Measurements from ENCODE around the gene ARID5B.

Gene ARID5B

GRCh38 chr10:61943674-61944378 is 42.3 kb downstream of the ARID5B start:
- Histone ChIP-seq H3K27me3 (replicated peaks; ENCODE audit: control insufficient read depth, insufficient read depth, low read length) (no peaks in the 10 kb centered on the region), H3K9ac (ENCODE audit: low read length) (peak overlapping the region; percentile 86), H3K9me3 (ENCODE audit: control insufficient read depth, low read length) (no peaks in the 10 kb centered on the region), H3K4me3 (ENCODE audit: low read length) (peak overlapping the region; percentile 76), H3K4me1 (ENCODE audit: control insufficient read depth, insufficient read depth, low read length) (peaks cover 62% of the 10 kb centered on the region), H3K36me3 (ENCODE audit: control insufficient read depth, insufficient read depth, low read length, severe bottlenecking) (peaks cover 4% of the 10 kb centered on the region)
- DNase-seq (ENCODE audit: low read depth), result peak; percentile 59

GRCh38 chr10:61944410-61945147 is 43.1 kb downstream of the ARID5B start:
- peaks cover 55% of the 10 kb centered on the region for H3K4me1 ChIP-seq (ENCODE audit: control insufficient read depth, insufficient read depth, low read length)
- H3K4me3 ChIP-seq (ENCODE audit: low read length), result peak overlapping the region; percentile 76
- H3K27me3 ChIP-seq (replicated peaks; ENCODE audit: control insufficient read depth, insufficient read depth, low read length), result no peaks in the 10 kb centered on the region
- peaks cover 7% of the 10 kb centered on the region for H3K36me3 ChIP-seq (ENCODE audit: control insufficient read depth, insufficient read depth, low read length, severe bottlenecking)
- H3K9ac ChIP-seq (ENCODE audit: low read length), result peak overlapping the region; percentile 86
- no peak for DNase-seq (ENCODE audit: low read depth)
- H3K9me3 ChIP-seq (ENCODE audit: control insufficient read depth, low read length), result no peaks in the 10 kb centered on the region

- Histone ChIP-seq H3K36me3 (ENCODE audit: control insufficient read depth, insufficient read depth, low read length, severe bottlenecking) (peaks cover 18% of the 10 kb centered on the region), H3K4me3 (ENCODE audit: low read length) (no peak overlapping the region), H3K27me3 (replicated peaks; ENCODE audit: control insufficient read depth, insufficient read depth, low read length) (no peaks in the 10 kb centered on the region), H3K9ac (ENCODE audit: low read length) (no peak overlapping the region), H3K9me3 (ENCODE audit: control insufficient read depth, low read length) (no peaks in the 10 kb centered on the region), H3K4me1 (ENCODE audit: control insufficient read depth, insufficient read depth, low read length) (peaks cover 9% of the 10 kb centered on the region)
- DNase-seq (ENCODE audit: low read depth), result no peak
Measured at GRCh38 chr10:61949687-61950086, 48.2 kb downstream of the ARID5B start.

- no peak overlapping the region for H3K4me3 ChIP-seq (ENCODE audit: low read length)
- H3K27me3 ChIP-seq (replicated peaks; ENCODE audit: control insufficient read depth, insufficient read depth, low read length), result no peaks in the 10 kb centered on the region
- H3K36me3 ChIP-seq (ENCODE audit: control insufficient read depth, insufficient read depth, low read length, severe bottlenecking), result peaks cover 24% of the 10 kb centered on the region
- peaks cover 1% of the 10 kb centered on the region for H3K4me1 ChIP-seq (ENCODE audit: control insufficient read depth, insufficient read depth, low read length)
- no peaks in the 10 kb centered on the region for H3K9me3 ChIP-seq (ENCODE audit: control insufficient read depth, low read length)
- no peak for DNase-seq (ENCODE audit: low read depth)
- no peak overlapping the region for H3K9ac ChIP-seq (ENCODE audit: low read length)
Measured at GRCh38 chr10:61950449-61951143, 49.1 kb downstream of the ARID5B start.

GRCh38 chr10:61951144-61951483 is 49.6 kb downstream of the ARID5B start:
- DNase-seq (ENCODE audit: low read depth), result no peak
- Histone ChIP-seq H3K36me3 (ENCODE audit: control insufficient read depth, insufficient read depth, low read length, severe bottlenecking) (peaks cover 24% of the 10 kb centered on the region), H3K9me3 (ENCODE audit: control insufficient read depth, low read length) (no peaks in the 10 kb centered on the region), H3K27me3 (replicated peaks; ENCODE audit: control insufficient read depth, insufficient read depth, low read length) (no peaks in the 10 kb centered on the region), H3K4me1 (ENCODE audit: control insufficient read depth, insufficient read depth, low read length) (no peaks in the 10 kb centered on the region), H3K9ac (ENCODE audit: low read length) (no peak overlapping the region), H3K4me3 (ENCODE audit: low read length) (no peak overlapping the region)

- no peak for DNase-seq (ENCODE audit: low read depth)
- Histone ChIP-seq H3K36me3 (ENCODE audit: control insufficient read depth, insufficient read depth, low read length, severe bottlenecking) (peaks cover 24% of the 10 kb centered on the region), H3K9ac (ENCODE audit: low read length) (no peak overlapping the region), H3K4me3 (ENCODE audit: low read length) (no peak overlapping the region), H3K27me3 (replicated peaks; ENCODE audit: control insufficient read depth, insufficient read depth, low read length) (no peaks in the 10 kb centered on the region), H3K4me1 (ENCODE audit: control insufficient read depth, insufficient read depth, low read length) (no peaks in the 10 kb centered on the region), H3K9me3 (ENCODE audit: control insufficient read depth, low read length) (no peaks in the 10 kb centered on the region)
Measured at GRCh38 chr10:61952028-61952674, 50.7 kb downstream of the ARID5B start.

- H3K36me3 ChIP-seq (ENCODE audit: control insufficient read depth, insufficient read depth, low read length, severe bottlenecking), result peaks cover 24% of the 10 kb centered on the region
- DNase-seq (ENCODE audit: low read depth), result no peak
- no peaks in the 10 kb centered on the region for H3K9me3 ChIP-seq (ENCODE audit: control insufficient read depth, low read length)
- no peak overlapping the region for H3K9ac ChIP-seq (ENCODE audit: low read length)
- no peak overlapping the region for H3K4me3 ChIP-seq (ENCODE audit: low read length)
- no peaks in the 10 kb centered on the region for H3K4me1 ChIP-seq (ENCODE audit: control insufficient read depth, insufficient read depth, low read length)
- H3K27me3 ChIP-seq (replicated peaks; ENCODE audit: control insufficient read depth, insufficient read depth, low read length), result no peaks in the 10 kb centered on the region
Measured at GRCh38 chr10:61953183-61953582, 51.7 kb downstream of the ARID5B start.

GRCh38 chr10:61957806-61958205 is 56.3 kb downstream of the ARID5B start:
- Histone ChIP-seq H3K4me1 (ENCODE audit: control insufficient read depth, insufficient read depth, low read length) (peaks cover 8% of the 10 kb centered on the region), H3K4me3 (ENCODE audit: low read length) (no peak overlapping the region), H3K9ac (ENCODE audit: low read length) (no peak overlapping the region), H3K36me3 (ENCODE audit: control insufficient read depth, insufficient read depth, low read length, severe bottlenecking) (peaks cover 9% of the 10 kb centered on the region), H3K27me3 (replicated peaks; ENCODE audit: control insufficient read depth, insufficient read depth, low read length) (no peaks in the 10 kb centered on the region), H3K9me3 (ENCODE audit: control insufficient read depth, low read length) (no peaks in the 10 kb centered on the region)
- no peak for DNase-seq (ENCODE audit: low read depth)

- Histone ChIP-seq H3K4me3 (ENCODE audit: low read length) (no peak overlapping the region), H3K27me3 (replicated peaks; ENCODE audit: control insufficient read depth, insufficient read depth, low read length) (no peaks in the 10 kb centered on the region), H3K9ac (ENCODE audit: low read length) (no peak overlapping the region), H3K36me3 (ENCODE audit: control insufficient read depth, insufficient read depth, low read length, severe bottlenecking) (peaks cover 10% of the 10 kb centered on the region), H3K9me3 (ENCODE audit: control insufficient read depth, low read length) (no peaks in the 10 kb centered on the region), H3K4me1 (ENCODE audit: control insufficient read depth, insufficient read depth, low read length) (peaks cover 8% of the 10 kb centered on the region)
- no peak for DNase-seq (ENCODE audit: low read depth)
Measured at GRCh38 chr10:61958311-61958710, 56.8 kb downstream of the ARID5B start.

- Histone ChIP-seq H3K9me3 (ENCODE audit: control insufficient read depth, low read length) (no peaks in the 10 kb centered on the region), H3K27me3 (replicated peaks; ENCODE audit: control insufficient read depth, insufficient read depth, low read length) (no peaks in the 10 kb centered on the region), H3K36me3 (ENCODE audit: control insufficient read depth, insufficient read depth, low read length, severe bottlenecking) (peaks cover 14% of the 10 kb centered on the region), H3K9ac (ENCODE audit: low read length) (no peak overlapping the region), H3K4me1 (ENCODE audit: control insufficient read depth, insufficient read depth, low read length) (peaks cover 8% of the 10 kb centered on the region), H3K4me3 (ENCODE audit: low read length) (no peak overlapping the region)
- no peak for DNase-seq (ENCODE audit: low read depth)
Measured at GRCh38 chr10:61958805-61959204, 57.3 kb downstream of the ARID5B start.

- no peak for DNase-seq (ENCODE audit: low read depth)
- no peaks in the 10 kb centered on the region for H3K9me3 ChIP-seq (ENCODE audit: control insufficient read depth, low read length)
- H3K4me1 ChIP-seq (ENCODE audit: control insufficient read depth, insufficient read depth, low read length), result peaks cover 17% of the 10 kb centered on the region
- no peak overlapping the region for H3K9ac ChIP-seq (ENCODE audit: low read length)
- peaks cover 14% of the 10 kb centered on the region for H3K36me3 ChIP-seq (ENCODE audit: control insufficient read depth, insufficient read depth, low read length, severe bottlenecking)
- H3K4me3 ChIP-seq (ENCODE audit: low read length), result no peak overlapping the region
- no peaks in the 10 kb centered on the region for H3K27me3 ChIP-seq (replicated peaks; ENCODE audit: control insufficient read depth, insufficient read depth, low read length)
Measured at GRCh38 chr10:61959814-61960213, 58.3 kb downstream of the ARID5B start.

All from adipocyte (in vitro differentiated cells).